Measurements from ENCODE around the gene TMTC4. TPM values are rescaled to one million over a fixed set of nuclear protein-coding genes. Genes with fewer than 3 reads are reported as not detected.

Gene TMTC4
- total RNA-seq, 2 experiments from 2014 or later = 15.7 to 19.8 TPM

- no peaks in the 10 kb centered on the region for H4K20me1 ChIP-seq (ENCODE audit: insufficient read depth, low read length)
- no peak overlapping the region for H3K27ac ChIP-seq (ENCODE audit: low read depth, low read length, poor library complexity, severe bottlenecking)
- no peak overlapping the region for H3K4me3 ChIP-seq (ENCODE audit: low read depth, low read length, poor library complexity, severe bottlenecking)
- intact Hi-C loops (cut with micrococcal nuclease; ENCODE audit: unreplicated experiment) = no loop called here
- ChIA-PET CTCF (ENCODE audit: unreplicated experiment) (no interaction called here), POLR2A (no interaction called here)
- no peaks in the 10 kb centered on the region; the same call in 1 of the 2 replicates for H3K36me3 ChIP-seq (ENCODE audit: insufficient read depth, low read length)
- no peak overlapping the region for H2AFZ ChIP-seq (ENCODE audit: low read length)
- no peaks in the 10 kb centered on the region for H3K9me3 ChIP-seq (ENCODE audit: low read length)
- no peak for TF ChIP-seq EZH2phosphoT487 (IDR thresholded peaks at IDR 0.05; ENCODE audit: borderline replicate concordance, low read depth, low read length)
- TF ChIP-seq, protein P1, sequence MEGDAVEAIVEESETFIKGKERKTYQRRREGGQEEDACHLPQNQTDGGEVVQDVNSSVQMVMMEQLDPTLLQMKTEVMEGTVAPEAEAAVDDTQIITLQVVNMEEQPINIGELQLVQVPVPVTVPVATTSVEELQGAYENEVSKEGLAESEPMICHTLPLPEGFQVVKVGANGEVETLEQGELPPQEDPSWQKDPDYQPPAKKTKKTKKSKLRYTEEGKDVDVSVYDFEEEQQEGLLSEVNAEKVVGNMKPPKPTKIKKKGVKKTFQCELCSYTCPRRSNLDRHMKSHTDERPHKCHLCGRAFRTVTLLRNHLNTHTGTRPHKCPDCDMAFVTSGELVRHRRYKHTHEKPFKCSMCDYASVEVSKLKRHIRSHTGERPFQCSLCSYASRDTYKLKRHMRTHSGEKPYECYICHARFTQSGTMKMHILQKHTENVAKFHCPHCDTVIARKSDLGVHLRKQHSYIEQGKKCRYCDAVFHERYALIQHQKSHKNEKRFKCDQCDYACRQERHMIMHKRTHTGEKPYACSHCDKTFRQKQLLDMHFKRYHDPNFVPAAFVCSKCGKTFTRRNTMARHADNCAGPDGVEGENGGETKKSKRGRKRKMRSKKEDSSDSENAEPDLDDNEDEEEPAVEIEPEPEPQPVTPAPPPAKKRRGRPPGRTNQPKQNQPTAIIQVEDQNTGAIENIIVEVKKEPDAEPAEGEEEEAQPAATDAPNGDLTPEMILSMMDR (conservative IDR thresholded peaks at IDR 0.05; ENCODE audit: low read length) = no peak
- no TSS peak for BruUV-seq (replicated peaks)
- H3K9me2 ChIP-seq (ENCODE audit: insufficient read depth, low read length) = no peaks in the 10 kb centered on the region
- H3K4me2 ChIP-seq (ENCODE audit: low read length) = no peak overlapping the region
- H3K4me1 ChIP-seq (ENCODE audit: insufficient read depth, low read length, poor library complexity, severe bottlenecking) = peaks cover 2% of the 10 kb centered on the region
- no peaks in the 10 kb centered on the region for H3K79me2 ChIP-seq (ENCODE audit: insufficient read depth, low read depth, low read length)
- DNase-seq (ENCODE audit: low spot score) = no peak
These were observed 10.3 kb downstream of the TMTC4 start for GRCh38 chr13:100664171-100664900.

GRCh38 chr13:100662468-100663211, 12.0 kb downstream of the TMTC4 start:
- Histone ChIP-seq H2AFZ (ENCODE audit: low read length) (no peak overlapping the region), H3K79me2 (ENCODE audit: insufficient read depth, low read depth, low read length) (no peaks in the 10 kb centered on the region), H3K4me3 (ENCODE audit: low read depth, low read length, poor library complexity, severe bottlenecking) (no peak overlapping the region), H3K4me2 (ENCODE audit: low read length) (no peak overlapping the region), H3K9me2 (ENCODE audit: insufficient read depth, low read length) (no peaks in the 10 kb centered on the region), H4K20me1 (ENCODE audit: insufficient read depth, low read length) (no peaks in the 10 kb centered on the region), H3K4me1 (ENCODE audit: insufficient read depth, low read length, poor library complexity, severe bottlenecking) (peaks cover 14% of the 10 kb centered on the region), H3K9me3 (ENCODE audit: low read length) (no peaks in the 10 kb centered on the region), H3K27ac (ENCODE audit: low read depth, low read length, poor library complexity, severe bottlenecking) (no peak overlapping the region), H3K36me3 (ENCODE audit: insufficient read depth, low read length) (no peaks in the 10 kb centered on the region; the same call in 1 of the 2 replicates)
- BruUV-seq (replicated peaks) = no TSS peak
- no peak for TF ChIP-seq EZH2phosphoT487 (IDR thresholded peaks at IDR 0.05; ENCODE audit: borderline replicate concordance, low read depth, low read length)
- TF ChIP-seq, protein P1 (conservative IDR thresholded peaks at IDR 0.05; ENCODE audit: low read length) = no peak
- intact Hi-C loops (cut with micrococcal nuclease; ENCODE audit: unreplicated experiment) = no loop called here
- POLR2A ChIA-PET = interaction anchor here (0.7 kb wide), 1 partner anchor 33 kb away, joined by 3 read pairs; no protein-coding TSS in a partner anchor
- CTCF ChIA-PET (ENCODE audit: unreplicated experiment) = no interaction called here
- DNase-seq (ENCODE audit: low spot score) = no peak

DNA sequence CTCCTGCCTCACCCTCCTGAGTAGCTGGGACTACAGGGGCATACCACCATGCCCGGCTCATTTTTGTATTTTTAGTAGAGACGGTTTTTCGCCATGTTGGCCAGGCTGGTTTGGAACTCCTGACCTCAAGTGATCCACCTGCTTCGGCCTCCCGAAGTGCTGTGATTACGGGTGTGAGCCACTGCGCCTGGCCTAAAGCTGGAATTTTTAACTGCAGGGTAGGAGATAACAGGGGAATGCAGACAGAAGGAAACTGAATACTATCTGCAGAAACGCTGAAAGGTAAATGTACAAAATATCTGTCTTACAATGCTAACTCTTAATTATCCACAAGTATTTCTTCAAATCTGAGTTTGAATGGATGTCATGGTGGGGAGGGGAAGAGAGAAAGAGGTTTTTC, 13.8 kb downstream of the TMTC4 start:
- intact Hi-C loops (cut with micrococcal nuclease; ENCODE audit: unreplicated experiment) = no loop called here
- Histone ChIP-seq H3K36me3 (ENCODE audit: insufficient read depth, low read length) (no peaks in the 10 kb centered on the region; the same call in 1 of the 2 replicates), H2AFZ (ENCODE audit: low read length) (no peak overlapping the region), H3K27ac (ENCODE audit: low read depth, low read length, poor library complexity, severe bottlenecking) (no peak overlapping the region), H3K9me3 (ENCODE audit: low read length) (no peaks in the 10 kb centered on the region), H3K4me2 (ENCODE audit: low read length) (no peak overlapping the region), H3K4me1 (ENCODE audit: insufficient read depth, low read length, poor library complexity, severe bottlenecking) (peaks cover 14% of the 10 kb centered on the region), H4K20me1 (ENCODE audit: insufficient read depth, low read length) (no peaks in the 10 kb centered on the region), H3K9me2 (ENCODE audit: insufficient read depth, low read length) (no peaks in the 10 kb centered on the region), H3K79me2 (ENCODE audit: insufficient read depth, low read depth, low read length) (no peaks in the 10 kb centered on the region), H3K4me3 (ENCODE audit: low read depth, low read length, poor library complexity, severe bottlenecking) (no peak overlapping the region)
- POLR2A ChIA-PET = no interaction called here
- TF ChIP-seq, protein P1 (conservative IDR thresholded peaks at IDR 0.05; ENCODE audit: low read length) = no peak
- no peak for TF ChIP-seq EZH2phosphoT487 (IDR thresholded peaks at IDR 0.05; ENCODE audit: borderline replicate concordance, low read depth, low read length)
- no TSS peak for BruUV-seq (replicated peaks)
- DNase-seq (ENCODE audit: low spot score) = no peak
- CTCF ChIA-PET (ENCODE audit: unreplicated experiment) = no interaction called here
